GM12878 (cell line): ENCODE data around the gene CNDP2.

Experiments used
- BACH1 ChIP-seq: fragments of 450-650 bp; IDR thresholded peaks from 2 replicates; pipeline ENCODE4 v1.6.1; 2017; ENCODE audit warnings: mild to moderate bottlenecking, borderline replicate concordance
- CHD4 ChIP-seq: fragments of 200-600 bp; sonication (generic); IDR thresholded peaks from 2 replicates; pipeline ENCODE4 v1.6.1; 2016; ENCODE audit warnings: mild to moderate bottlenecking
- CREB1 ChIP-seq: IDR thresholded peaks from 2 replicates; pipeline ENCODE4 v1.6.1; 2012; ENCODE audit warnings: low read depth, mild to moderate bottlenecking, inconsistent platforms
- EED ChIP-seq: sonication (generic); IDR thresholded peaks from 2 replicates; pipeline ENCODE4 v1.6.1; 2016; ENCODE audit warnings: antibody characterized with exemption, low read depth
- EP300 ChIP-seq, 2 experiments: fragments of 150-350 bp in 1 of 2; IDR thresholded peaks; 2 replicates each; pipeline ENCODE4 v1.6.1; 2011 to 2012; ENCODE audit warnings: low read depth in 2 of 2, low read length in 2 of 2, borderline replicate concordance in 1 of 2, improper control_type of control experiment in 1 of 2, inconsistent platforms in 1 of 2; ENCODE audit not compliant: control insufficient read depth in 1 of 2
- EZH2 ChIP-seq: IDR thresholded peaks from 2 replicates; pipeline ENCODE4 v1.6.1; 2012; ENCODE audit warnings: low read depth, mild to moderate bottlenecking, control low read depth, inconsistent platforms, low read length, borderline replicate concordance; ENCODE audit not compliant: control insufficient read depth
- POLR2A ChIP-seq: IDR thresholded peaks from 2 replicates; pipeline ENCODE4 v1.6.1; 2011; ENCODE audit warnings: low read depth, mild to moderate bottlenecking, low read length
- SRF ChIP-seq, 2 experiments: IDR thresholded peaks; 2 replicates each; pipeline ENCODE4 v1.6.1; 2011; ENCODE audit warnings: low read depth in 2 of 2, low read length in 2 of 2, mild to moderate bottlenecking in 1 of 2, moderate library complexity in 1 of 2
- SUZ12 ChIP-seq: fragments of 200-600 bp; sonication (generic); IDR thresholded peaks from one replicate; pipeline ENCODE4 v1.6.1; 2018; ENCODE audit warnings: antibody characterized with exemption, mild to moderate bottlenecking; ENCODE audit not compliant: unreplicated experiment
- TBL1XR1 ChIP-seq: IDR thresholded peaks from 2 replicates; pipeline ENCODE4 v1.6.1; 2012; ENCODE audit warnings: low read depth, low read length, improper control_type of control experiment
- YY1 ChIP-seq: IDR thresholded peaks from 2 replicates; pipeline ENCODE4 v1.6.1; 2011; ENCODE audit warnings: low read depth, mild to moderate bottlenecking, low read length
- ZNF24 ChIP-seq: fragments of 450-650 bp; IDR thresholded peaks from 2 replicates; pipeline ENCODE4 v1.6.1; 2017; ENCODE audit warnings: antibody characterized with exemption, mild to moderate bottlenecking
- TF ChIP-seq, protein P1 (sequence below), 3 experiments: IDR thresholded peaks in 2 of 3; conservative IDR thresholded peaks in 1 of 3; 2 replicates each; pipeline ENCODE4 v1.5.1; 2011; ENCODE audit warnings: low read depth in 3 of 3, low read length in 3 of 3, mild to moderate bottlenecking in 3 of 3, control low read depth in 2 of 3, moderate library complexity in 2 of 3, inconsistent platforms in 1 of 3, mixed read lengths in 1 of 3; ENCODE audit not compliant: control insufficient read depth in 2 of 3, insufficient read depth in 1 of 3; ENCODE audit errors: extremely low read depth in 1 of 3
- TF ChIP-seq, protein P2 (sequence below): fragments of 450-650 bp; formaldehyde crosslinking; IDR thresholded peaks from 2 replicates; pipeline ENCODE4 v1.4.0; 2020; ENCODE audit warnings: mild to moderate bottlenecking, moderate library complexity

DNA sequence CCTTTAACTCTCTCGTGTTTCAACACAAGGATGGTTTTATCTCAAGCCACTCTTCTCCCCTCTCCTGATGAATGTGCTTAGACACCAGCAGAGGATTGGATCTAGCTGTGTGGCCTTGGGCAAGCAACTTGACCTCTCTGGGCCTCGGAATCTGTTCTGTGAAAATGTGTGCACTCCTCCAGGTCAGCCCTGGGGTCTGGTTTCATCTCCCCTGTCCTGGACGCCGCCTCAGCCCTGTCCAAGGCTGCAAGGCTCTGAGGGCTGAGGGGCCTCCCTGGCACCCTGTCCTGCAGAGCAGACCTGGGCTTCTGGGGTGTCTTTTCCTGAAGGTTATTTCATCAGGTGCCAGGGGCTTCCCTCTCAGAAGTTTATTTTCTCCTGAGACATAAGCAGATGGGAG is 66.6 kb downstream of the CNDP2 start:
- no peak for TF ChIP-seq BACH1
- TF ChIP-seq ZNF24: no peak
- TF ChIP-seq SRF (IDR thresholded peaks at IDR 0.05; ENCODE audit: low read depth in 2 of 2, low read length in 2 of 2): no peak
- TF ChIP-seq, protein P1, sequence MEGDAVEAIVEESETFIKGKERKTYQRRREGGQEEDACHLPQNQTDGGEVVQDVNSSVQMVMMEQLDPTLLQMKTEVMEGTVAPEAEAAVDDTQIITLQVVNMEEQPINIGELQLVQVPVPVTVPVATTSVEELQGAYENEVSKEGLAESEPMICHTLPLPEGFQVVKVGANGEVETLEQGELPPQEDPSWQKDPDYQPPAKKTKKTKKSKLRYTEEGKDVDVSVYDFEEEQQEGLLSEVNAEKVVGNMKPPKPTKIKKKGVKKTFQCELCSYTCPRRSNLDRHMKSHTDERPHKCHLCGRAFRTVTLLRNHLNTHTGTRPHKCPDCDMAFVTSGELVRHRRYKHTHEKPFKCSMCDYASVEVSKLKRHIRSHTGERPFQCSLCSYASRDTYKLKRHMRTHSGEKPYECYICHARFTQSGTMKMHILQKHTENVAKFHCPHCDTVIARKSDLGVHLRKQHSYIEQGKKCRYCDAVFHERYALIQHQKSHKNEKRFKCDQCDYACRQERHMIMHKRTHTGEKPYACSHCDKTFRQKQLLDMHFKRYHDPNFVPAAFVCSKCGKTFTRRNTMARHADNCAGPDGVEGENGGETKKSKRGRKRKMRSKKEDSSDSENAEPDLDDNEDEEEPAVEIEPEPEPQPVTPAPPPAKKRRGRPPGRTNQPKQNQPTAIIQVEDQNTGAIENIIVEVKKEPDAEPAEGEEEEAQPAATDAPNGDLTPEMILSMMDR (IDR thresholded peaks at IDR 0.05 in 2 of 3, conservative IDR thresholded peaks at IDR 0.05 in 1 of 3; ENCODE audit: control insufficient read depth in 2 of 3, extremely low read depth in 1 of 3, insufficient read depth in 1 of 3, low read depth in 3 of 3, low read length in 3 of 3): no peak
- no peak for TF ChIP-seq EP300 (IDR thresholded peaks at IDR 0.05; ENCODE audit: borderline replicate concordance in 1 of 2, control insufficient read depth in 1 of 2, low read depth in 2 of 2, low read length in 2 of 2)
- TF ChIP-seq CHD4: no peak
- TF ChIP-seq SUZ12: no peak
- TF ChIP-seq EED: no peak
- TF ChIP-seq EZH2: no peak
- TF ChIP-seq, protein P2, sequence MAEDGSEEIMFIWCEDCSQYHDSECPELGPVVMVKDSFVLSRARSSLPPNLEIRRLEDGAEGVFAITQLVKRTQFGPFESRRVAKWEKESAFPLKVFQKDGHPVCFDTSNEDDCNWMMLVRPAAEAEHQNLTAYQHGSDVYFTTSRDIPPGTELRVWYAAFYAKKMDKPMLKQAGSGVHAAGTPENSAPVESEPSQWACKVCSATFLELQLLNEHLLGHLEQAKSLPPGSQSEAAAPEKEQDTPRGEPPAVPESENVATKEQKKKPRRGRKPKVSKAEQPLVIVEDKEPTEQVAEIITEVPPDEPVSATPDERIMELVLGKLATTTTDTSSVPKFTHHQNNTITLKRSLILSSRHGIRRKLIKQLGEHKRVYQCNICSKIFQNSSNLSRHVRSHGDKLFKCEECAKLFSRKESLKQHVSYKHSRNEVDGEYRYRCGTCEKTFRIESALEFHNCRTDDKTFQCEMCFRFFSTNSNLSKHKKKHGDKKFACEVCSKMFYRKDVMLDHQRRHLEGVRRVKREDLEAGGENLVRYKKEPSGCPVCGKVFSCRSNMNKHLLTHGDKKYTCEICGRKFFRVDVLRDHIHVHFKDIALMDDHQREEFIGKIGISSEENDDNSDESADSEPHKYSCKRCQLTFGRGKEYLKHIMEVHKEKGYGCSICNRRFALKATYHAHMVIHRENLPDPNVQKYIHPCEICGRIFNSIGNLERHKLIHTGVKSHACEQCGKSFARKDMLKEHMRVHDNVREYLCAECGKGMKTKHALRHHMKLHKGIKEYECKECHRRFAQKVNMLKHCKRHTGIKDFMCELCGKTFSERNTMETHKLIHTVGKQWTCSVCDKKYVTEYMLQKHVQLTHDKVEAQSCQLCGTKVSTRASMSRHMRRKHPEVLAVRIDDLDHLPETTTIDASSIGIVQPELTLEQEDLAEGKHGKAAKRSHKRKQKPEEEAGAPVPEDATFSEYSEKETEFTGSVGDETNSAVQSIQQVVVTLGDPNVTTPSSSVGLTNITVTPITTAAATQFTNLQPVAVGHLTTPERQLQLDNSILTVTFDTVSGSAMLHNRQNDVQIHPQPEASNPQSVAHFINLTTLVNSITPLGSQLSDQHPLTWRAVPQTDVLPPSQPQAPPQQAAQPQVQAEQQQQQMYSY: no peak
- no peak for TF ChIP-seq YY1
- TF ChIP-seq POLR2A: no peak
- TF ChIP-seq TBL1XR1: no peak
- TF ChIP-seq CREB1: no peak
